ENCODE data around the gene PDE8B.

DNA sequence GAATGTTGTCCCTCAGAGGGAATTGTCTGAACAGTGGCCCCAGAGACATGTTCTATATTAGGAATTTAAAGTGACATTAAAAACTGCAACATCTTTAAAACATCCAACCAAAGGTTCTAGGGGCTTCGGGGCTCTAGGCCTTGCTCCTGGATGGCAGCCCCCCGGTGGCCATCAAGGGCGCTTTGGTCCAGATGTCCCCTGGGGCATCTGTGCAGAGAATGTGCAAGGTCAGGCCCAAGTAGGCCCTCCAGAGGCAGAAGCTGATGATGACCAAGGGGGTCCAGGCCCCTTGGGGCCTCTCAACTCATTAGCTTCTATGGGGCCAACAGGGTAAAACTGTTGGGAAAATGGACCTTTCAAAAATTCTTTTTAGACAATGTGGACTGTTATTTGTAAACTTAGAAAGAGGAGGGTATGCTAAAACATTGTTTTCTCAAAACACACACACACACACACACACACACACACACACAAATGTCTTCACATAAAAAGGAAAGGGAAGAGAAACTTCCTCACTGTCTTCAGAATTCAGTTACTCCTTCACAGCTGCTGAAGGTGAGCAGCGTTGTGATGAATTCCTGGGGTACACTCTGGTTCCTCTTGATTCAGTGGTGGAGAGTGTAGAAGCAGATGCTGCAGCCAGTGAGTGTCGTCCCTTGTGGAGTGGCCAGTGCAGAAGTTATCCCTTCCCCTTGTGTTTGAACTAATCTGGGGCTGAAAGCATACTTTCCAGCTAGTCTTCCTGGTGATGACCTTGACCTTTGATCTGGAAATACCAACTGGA lies 156.4 kb downstream of the PDE8B start:
- TF ChIP-seq, protein P1, sequence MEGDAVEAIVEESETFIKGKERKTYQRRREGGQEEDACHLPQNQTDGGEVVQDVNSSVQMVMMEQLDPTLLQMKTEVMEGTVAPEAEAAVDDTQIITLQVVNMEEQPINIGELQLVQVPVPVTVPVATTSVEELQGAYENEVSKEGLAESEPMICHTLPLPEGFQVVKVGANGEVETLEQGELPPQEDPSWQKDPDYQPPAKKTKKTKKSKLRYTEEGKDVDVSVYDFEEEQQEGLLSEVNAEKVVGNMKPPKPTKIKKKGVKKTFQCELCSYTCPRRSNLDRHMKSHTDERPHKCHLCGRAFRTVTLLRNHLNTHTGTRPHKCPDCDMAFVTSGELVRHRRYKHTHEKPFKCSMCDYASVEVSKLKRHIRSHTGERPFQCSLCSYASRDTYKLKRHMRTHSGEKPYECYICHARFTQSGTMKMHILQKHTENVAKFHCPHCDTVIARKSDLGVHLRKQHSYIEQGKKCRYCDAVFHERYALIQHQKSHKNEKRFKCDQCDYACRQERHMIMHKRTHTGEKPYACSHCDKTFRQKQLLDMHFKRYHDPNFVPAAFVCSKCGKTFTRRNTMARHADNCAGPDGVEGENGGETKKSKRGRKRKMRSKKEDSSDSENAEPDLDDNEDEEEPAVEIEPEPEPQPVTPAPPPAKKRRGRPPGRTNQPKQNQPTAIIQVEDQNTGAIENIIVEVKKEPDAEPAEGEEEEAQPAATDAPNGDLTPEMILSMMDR (IDR thresholded peaks at IDR 0.05): no peak
- no peak for TF ChIP-seq EP300 (IDR thresholded peaks at IDR 0.05)
